Vagina (tissue), 2 donors: ENCODE measurements around the gene SKA2.

ENCODE experiments used
- CTCF ChIP-seq, 3 experiments: fragments of 450-650 bp in 2 of 3; fragments of 200-600 bp in 1 of 3; sonication (generic) in 1 of 3; IDR thresholded peaks; one replicate each; pipeline ENCODE4 v1.5.1; 2017 to 2019; ENCODE audit warnings: antibody characterized with exemption in 3 of 3, mild to moderate bottlenecking in 2 of 3, moderate library complexity in 2 of 3
- POLR2AphosphoS5 ChIP-seq, 2 donors: sonication (generic); formaldehyde crosslinking; IDR thresholded peaks; one replicate each; pipeline ENCODE4 v1.9.0; 2017; ENCODE audit warnings: antibody characterized with exemption in 2 of 2, mild to moderate bottlenecking in 2 of 2, low read depth in 1 of 2; ENCODE audit not compliant: insufficient read depth in 1 of 2

GRCh38 chr17:59124665-59125064, 30.3 kb downstream of the SKA2 start:
- TF ChIP-seq CTCF (IDR thresholded peaks at IDR 0.05) (no peak), POLR2AphosphoS5 (IDR thresholded peaks at IDR 0.05; ENCODE audit: insufficient read depth in 1 of 2, low read depth in 1 of 2) (no peak)
